OCI-LY1 (cell line): ENCODE data around the gene VTCN1.
A peak's percentile ranks its signal among the peaks of the same experiment; 100 is the strongest.

ENCODE experiments used
- H2AFZ ChIP-seq: fragments of 200-600 bp; sonication (generic), shearing (Covaris generic); 2 replicates; pipeline ENCODE4 v1.6.0; 2014; ENCODE audit warnings: antibody characterized with exemption, mild to moderate bottlenecking, low read length
- H3F3A ChIP-seq: fragments of 200-600 bp; sonication (generic), shearing (Covaris generic); 2 replicates; pipeline ENCODE4 v1.6.0; 2014; ENCODE audit warnings: mild to moderate bottlenecking, antibody characterized with exemption, low read length, moderate library complexity; ENCODE audit not compliant: insufficient read depth
- H3K27ac ChIP-seq: fragments of 200-600 bp; sonication (generic); 2 replicates; pipeline ENCODE4 v1.5.1; 2014; ENCODE audit warnings: low read length, mixed run types, mild to moderate bottlenecking, low read depth; ENCODE audit not compliant: poor library complexity, severe bottlenecking
- H3K27me3 ChIP-seq: fragments of 200-600 bp; sonication (generic); 2 replicates; pipeline ENCODE4 v1.6.0; 2014; ENCODE audit warnings: antibody characterized with exemption, mild to moderate bottlenecking, low read length, moderate library complexity; ENCODE audit not compliant: insufficient read depth
- H3K36me3 ChIP-seq: fragments of 200-600 bp; sonication (generic); 2 replicates; pipeline ENCODE4 v1.6.1; 2014; ENCODE audit warnings: mild to moderate bottlenecking, antibody characterized with exemption, low read length, moderate library complexity, mixed read lengths; ENCODE audit not compliant: insufficient read depth
- H3K4me1 ChIP-seq: fragments of 200-600 bp; sonication (generic); 2 replicates; pipeline ENCODE4 v1.5.1; 2014; ENCODE audit warnings: mild to moderate bottlenecking, low read length, moderate library complexity; ENCODE audit not compliant: insufficient read depth, severe bottlenecking
- H3K4me2 ChIP-seq: fragments of 200-600 bp; sonication (generic), shearing (Covaris generic); 2 replicates; pipeline ENCODE4 v1.6.1; 2014; ENCODE audit warnings: low read length
- H3K4me3 ChIP-seq: fragments of 200-600 bp; sonication (generic); 2 replicates; pipeline ENCODE4 v1.5.1; 2014; ENCODE audit warnings: low read length, low read depth, mild to moderate bottlenecking, mixed read lengths; ENCODE audit not compliant: poor library complexity, severe bottlenecking
- H3K79me2 ChIP-seq: fragments of 200-600 bp; shearing (Covaris generic); 2 replicates; pipeline ENCODE4 v1.6.1; 2016; ENCODE audit warnings: mixed run types, low read length, mixed read lengths; ENCODE audit not compliant: insufficient read depth
- H3K9ac ChIP-seq: fragments of 200-600 bp; sonication (generic), shearing (Covaris generic); 2 replicates; pipeline ENCODE4 v1.6.1; 2014; ENCODE audit warnings: mild to moderate bottlenecking, low read length, mixed read lengths
- H3K9me2 ChIP-seq: fragments of 200-600 bp; sonication (generic), shearing (Covaris generic); 2 replicates; pipeline ENCODE4 v1.6.1; 2014; ENCODE audit warnings: low read depth, mild to moderate bottlenecking, low read length, mixed read lengths
- H3K9me3 ChIP-seq: fragments of 200-600 bp; shearing (Covaris generic); 2 replicates; pipeline ENCODE4 v1.6.1; 2014; ENCODE audit warnings: low read length, mixed read lengths
- H4K20me1 ChIP-seq: fragments of 200-600 bp; sonication (generic), shearing (Covaris generic); 2 replicates; pipeline ENCODE4 v1.6.0; 2016; ENCODE audit warnings: mild to moderate bottlenecking, low read length; ENCODE audit not compliant: insufficient read depth
- EZH2 ChIP-seq: fragments of 200-600 bp; sonication (generic), shearing (Covaris generic); IDR thresholded peaks from 2 replicates; pipeline ENCODE4 v1.8.0; 2017; ENCODE audit warnings: borderline replicate concordance, mixed run types, mild to moderate bottlenecking, antibody characterized with exemption, low read length, moderate library complexity, mixed read lengths
- TF ChIP-seq, protein P1 (sequence below): fragments of 200-600 bp; sonication (generic), shearing (Covaris generic); IDR thresholded peaks from 2 replicates; pipeline ENCODE4 v1.5.1; 2017; ENCODE audit warnings: mild to moderate bottlenecking, antibody characterized with exemption, low read length, moderate library complexity, mixed read lengths

The VTCN1 gene

DNA sequence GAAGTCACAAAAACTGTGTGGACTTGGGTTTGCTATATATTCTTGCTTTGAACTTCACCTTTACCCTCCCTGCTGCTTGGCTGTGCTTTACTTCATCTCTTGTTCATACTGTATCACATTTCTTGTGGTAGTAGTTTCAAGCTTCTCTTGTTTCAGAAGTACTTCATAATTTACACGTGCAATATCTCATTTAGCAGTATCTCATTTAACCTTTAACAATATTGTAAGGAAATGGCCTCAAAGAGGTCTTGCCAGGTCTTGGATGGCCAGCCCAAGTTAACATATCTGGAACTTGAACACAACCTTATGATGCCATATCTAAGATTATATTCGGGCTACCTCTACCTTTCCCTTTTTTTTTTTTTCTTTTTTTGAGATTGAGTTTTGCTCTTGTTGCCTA is 87.5 kb downstream of the VTCN1 start:
- H2AFZ ChIP-seq: no peak overlapping the region
- no peaks in the 10 kb centered on the region for H3K36me3 ChIP-seq
- no peaks in the 10 kb centered on the region for H3K9me2 ChIP-seq
- H3F3A ChIP-seq: no peaks in the 10 kb centered on the region
- H3K4me2 ChIP-seq: no peak overlapping the region
- no peaks in the 10 kb centered on the region for H4K20me1 ChIP-seq
- no peak for TF ChIP-seq EZH2
- TF ChIP-seq, protein P1, sequence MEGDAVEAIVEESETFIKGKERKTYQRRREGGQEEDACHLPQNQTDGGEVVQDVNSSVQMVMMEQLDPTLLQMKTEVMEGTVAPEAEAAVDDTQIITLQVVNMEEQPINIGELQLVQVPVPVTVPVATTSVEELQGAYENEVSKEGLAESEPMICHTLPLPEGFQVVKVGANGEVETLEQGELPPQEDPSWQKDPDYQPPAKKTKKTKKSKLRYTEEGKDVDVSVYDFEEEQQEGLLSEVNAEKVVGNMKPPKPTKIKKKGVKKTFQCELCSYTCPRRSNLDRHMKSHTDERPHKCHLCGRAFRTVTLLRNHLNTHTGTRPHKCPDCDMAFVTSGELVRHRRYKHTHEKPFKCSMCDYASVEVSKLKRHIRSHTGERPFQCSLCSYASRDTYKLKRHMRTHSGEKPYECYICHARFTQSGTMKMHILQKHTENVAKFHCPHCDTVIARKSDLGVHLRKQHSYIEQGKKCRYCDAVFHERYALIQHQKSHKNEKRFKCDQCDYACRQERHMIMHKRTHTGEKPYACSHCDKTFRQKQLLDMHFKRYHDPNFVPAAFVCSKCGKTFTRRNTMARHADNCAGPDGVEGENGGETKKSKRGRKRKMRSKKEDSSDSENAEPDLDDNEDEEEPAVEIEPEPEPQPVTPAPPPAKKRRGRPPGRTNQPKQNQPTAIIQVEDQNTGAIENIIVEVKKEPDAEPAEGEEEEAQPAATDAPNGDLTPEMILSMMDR: no peak
- H3K4me3 ChIP-seq: no peak overlapping the region
- H3K27me3 ChIP-seq: peaks cover 5% of the 10 kb centered on the region; the same call in 1 of the 2 replicates
- no peak overlapping the region for H3K27ac ChIP-seq
- no peak overlapping the region for H3K9ac ChIP-seq
- no peaks in the 10 kb centered on the region for H3K4me1 ChIP-seq
- H3K79me2 ChIP-seq: no peaks in the 10 kb centered on the region
- no peaks in the 10 kb centered on the region for H3K9me3 ChIP-seq

DNA sequence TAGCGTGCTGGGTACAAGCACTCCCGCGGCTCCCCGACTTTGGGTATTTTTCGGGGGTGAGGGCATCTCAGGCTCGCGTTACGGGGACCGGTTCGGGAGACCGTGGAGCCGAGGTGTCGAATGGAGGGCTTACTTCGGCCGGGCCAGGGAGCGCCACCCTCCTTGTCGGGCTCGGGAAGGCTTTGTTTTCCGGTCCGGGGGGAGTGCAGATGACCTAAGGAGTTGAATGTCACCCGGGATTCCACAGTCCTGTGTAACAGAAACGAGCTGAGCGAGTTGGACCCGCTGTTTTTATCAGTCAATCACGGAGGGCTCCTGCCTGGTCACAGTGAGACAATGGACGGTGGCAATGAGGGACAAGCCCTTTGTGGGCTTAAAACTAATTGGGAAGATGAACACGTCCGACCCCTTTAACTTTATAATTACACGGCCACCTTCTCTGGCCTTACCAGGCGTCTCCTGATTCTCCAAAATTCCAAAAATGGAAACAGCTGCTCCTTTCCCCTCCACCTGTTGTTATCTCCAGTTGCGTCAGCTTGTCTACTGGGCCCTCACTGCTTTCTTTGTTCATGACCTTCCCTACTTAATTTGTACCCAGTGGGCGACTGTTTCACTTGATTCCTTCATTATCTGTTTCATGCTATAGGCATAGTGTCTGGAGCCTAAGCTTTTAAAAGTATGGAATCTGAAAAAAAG is 88.2 kb downstream of the VTCN1 start:
- peak overlapping the region; percentile 65 for H3K4me3 ChIP-seq
- no peak overlapping the region for H2AFZ ChIP-seq
- H3K4me2 ChIP-seq: peak overlapping the region; percentile 70; the same call in 1 of the 2 replicates
- no peaks in the 10 kb centered on the region for H3K79me2 ChIP-seq
- H3F3A ChIP-seq: no peaks in the 10 kb centered on the region
- peaks cover 5% of the 10 kb centered on the region; the same call in 1 of the 2 replicates for H3K27me3 ChIP-seq
- H4K20me1 ChIP-seq: no peaks in the 10 kb centered on the region
- TF ChIP-seq, protein P1: 0 out of 2 replicates have a peak, but pooled peaks have one; percentile 8
- TF ChIP-seq EZH2: no peak
- no peaks in the 10 kb centered on the region for H3K9me2 ChIP-seq
- no peaks in the 10 kb centered on the region for H3K9me3 ChIP-seq
- H3K4me1 ChIP-seq: no peaks in the 10 kb centered on the region
- H3K36me3 ChIP-seq: no peaks in the 10 kb centered on the region
- H3K9ac ChIP-seq: no peak overlapping the region
- no peak overlapping the region for H3K27ac ChIP-seq

DNA sequence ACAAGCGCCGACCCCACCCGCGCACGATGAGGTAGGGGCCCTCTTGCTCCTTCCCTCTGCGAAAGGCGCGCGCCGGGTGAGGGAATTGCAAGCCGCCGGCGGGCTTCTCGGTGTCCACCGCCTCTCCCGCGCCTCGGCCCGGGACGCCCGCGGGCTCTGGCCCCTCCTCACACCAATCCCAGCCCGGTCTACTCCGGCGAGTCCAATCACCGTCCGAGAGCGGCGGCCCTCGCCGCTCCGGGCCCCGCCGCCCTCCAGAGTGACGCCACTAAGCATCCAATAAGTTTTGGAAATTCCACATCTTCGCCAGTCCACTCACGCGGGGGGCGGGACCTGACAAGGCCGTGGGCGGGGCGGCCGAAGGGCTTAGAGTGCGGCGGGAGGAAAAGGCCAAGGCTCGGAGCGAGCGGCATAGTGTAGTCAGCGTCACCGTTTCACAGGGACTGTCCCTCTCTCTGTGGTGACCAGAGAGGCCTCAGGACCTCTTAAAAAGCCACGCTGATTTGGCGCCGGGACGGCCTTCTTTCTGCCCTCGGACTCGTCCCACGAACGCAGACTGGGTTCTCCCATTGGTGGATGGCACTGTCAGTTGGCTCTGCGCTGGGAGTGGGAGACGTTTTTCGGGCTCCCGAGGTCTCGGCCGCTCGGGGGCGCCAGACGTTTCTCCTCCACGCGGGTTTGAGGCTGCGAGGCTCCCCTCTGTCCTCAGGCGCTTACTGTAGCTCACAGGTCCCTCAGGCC is 89.0 kb downstream of the VTCN1 start, which contains the start of gene TRIM45:
Gene TRIM45 (minus strand): TSS at position 161 of the 741 bp plus-strand sequence. CDS start 548 bp downstream, outside the sequence.
- no peak for TF ChIP-seq EZH2
- TF ChIP-seq, protein P1: peak; percentile 65
- Histone ChIP-seq H3K9me2 (no peaks in the 10 kb centered on the region), H3K79me2 (no peaks in the 10 kb centered on the region), H3K36me3 (no peaks in the 10 kb centered on the region), H3K27ac (no peak within 1 kb of the TSS), H3K27me3 (peaks cover 5% of the 10 kb centered on the region; the same call in 1 of the 2 replicates), H3K9ac (peak within 1 kb of the TSS; percentile 41; the same call in 1 of the 2 replicates), H3K4me3 (peak within 1 kb of the TSS; percentile 65), H4K20me1 (no peaks in the 10 kb centered on the region), H3F3A (no peaks in the 10 kb centered on the region), H3K4me2 (peak within 1 kb of the TSS; percentile 70), H3K9me3 (no peaks in the 10 kb centered on the region), H3K4me1 (no peaks in the 10 kb centered on the region), H2AFZ (no peak within 1 kb of the TSS)
